BE2C (cell line): Measurements from ENCODE around the gene KAZN.

Source experiments
- DNase-seq: peaks from one replicate; pipeline ENCODE4 v3.0.0-alpha.2; 2020
- H3K27me3 ChIP-seq: fragments of 250-450 bp; sonication (Bioruptor Pico); 2 replicates; pipeline ENCODE4 v1.5.1; 2020; ENCODE audit warnings: mild to moderate bottlenecking
- H3K36me3 ChIP-seq: fragments of 250-450 bp; sonication (Bioruptor Pico); 2 replicates; pipeline ENCODE4 v1.5.1; 2020; ENCODE audit warnings: mild to moderate bottlenecking
- H3K4me1 ChIP-seq: fragments of 250-450 bp; sonication (Bioruptor Pico); 2 replicates; pipeline ENCODE4 v1.5.1; 2020
- H3K4me3 ChIP-seq: 2 replicates; pipeline ENCODE4 v1.5.1; 2011; ENCODE audit warnings: low read depth, low read length
- H3K9me3 ChIP-seq: fragments of 250-450 bp; sonication (Bioruptor Pico); 2 replicates; pipeline ENCODE4 v1.5.1; 2020
- TF ChIP-seq, protein P1 (sequence below): IDR thresholded peaks from 2 replicates; pipeline ENCODE4 v1.5.1; 2012; ENCODE audit warnings: mild to moderate bottlenecking, low read depth, low read length

The KAZN gene

GRCh38 chr1:14713077-14713476 lies 114.6 kb downstream of the KAZN start:
- no peak for DNase-seq
- Histone ChIP-seq H3K36me3 (no peaks in the 10 kb centered on the region), H3K9me3 (no peaks in the 10 kb centered on the region), H3K27me3 (no peaks in the 10 kb centered on the region), H3K4me3 (no peak overlapping the region), H3K4me1 (no peaks in the 10 kb centered on the region)
- TF ChIP-seq, protein P1, sequence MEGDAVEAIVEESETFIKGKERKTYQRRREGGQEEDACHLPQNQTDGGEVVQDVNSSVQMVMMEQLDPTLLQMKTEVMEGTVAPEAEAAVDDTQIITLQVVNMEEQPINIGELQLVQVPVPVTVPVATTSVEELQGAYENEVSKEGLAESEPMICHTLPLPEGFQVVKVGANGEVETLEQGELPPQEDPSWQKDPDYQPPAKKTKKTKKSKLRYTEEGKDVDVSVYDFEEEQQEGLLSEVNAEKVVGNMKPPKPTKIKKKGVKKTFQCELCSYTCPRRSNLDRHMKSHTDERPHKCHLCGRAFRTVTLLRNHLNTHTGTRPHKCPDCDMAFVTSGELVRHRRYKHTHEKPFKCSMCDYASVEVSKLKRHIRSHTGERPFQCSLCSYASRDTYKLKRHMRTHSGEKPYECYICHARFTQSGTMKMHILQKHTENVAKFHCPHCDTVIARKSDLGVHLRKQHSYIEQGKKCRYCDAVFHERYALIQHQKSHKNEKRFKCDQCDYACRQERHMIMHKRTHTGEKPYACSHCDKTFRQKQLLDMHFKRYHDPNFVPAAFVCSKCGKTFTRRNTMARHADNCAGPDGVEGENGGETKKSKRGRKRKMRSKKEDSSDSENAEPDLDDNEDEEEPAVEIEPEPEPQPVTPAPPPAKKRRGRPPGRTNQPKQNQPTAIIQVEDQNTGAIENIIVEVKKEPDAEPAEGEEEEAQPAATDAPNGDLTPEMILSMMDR = no peak

DNA sequence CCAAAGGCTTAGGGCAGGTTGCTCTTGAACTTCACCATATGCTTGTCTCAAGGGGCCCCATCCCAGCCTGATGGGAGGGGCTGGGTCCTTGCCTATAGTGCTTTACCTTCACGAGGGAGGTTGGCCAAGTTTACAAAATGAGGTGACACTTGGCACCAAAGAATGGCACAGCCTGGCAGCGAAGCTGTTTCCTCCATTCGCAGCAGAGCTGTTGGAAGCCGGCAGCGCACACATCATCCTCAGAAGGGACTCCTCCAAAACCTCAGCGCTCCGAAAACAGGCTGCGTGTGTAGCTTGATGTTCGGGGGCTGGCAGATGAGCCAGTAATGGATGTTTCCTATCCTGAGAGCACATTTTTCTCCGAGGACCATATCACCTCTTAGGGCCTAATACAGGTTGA lies 116.8 kb downstream of the KAZN start:
- TF ChIP-seq, protein P1 = no peak
- DNase-seq = no peak
- H3K36me3 ChIP-seq = no peaks in the 10 kb centered on the region
- H3K9me3 ChIP-seq = no peaks in the 10 kb centered on the region
- H3K4me1 ChIP-seq = no peaks in the 10 kb centered on the region
- no peak overlapping the region for H3K4me3 ChIP-seq
- no peaks in the 10 kb centered on the region for H3K27me3 ChIP-seq

DNA sequence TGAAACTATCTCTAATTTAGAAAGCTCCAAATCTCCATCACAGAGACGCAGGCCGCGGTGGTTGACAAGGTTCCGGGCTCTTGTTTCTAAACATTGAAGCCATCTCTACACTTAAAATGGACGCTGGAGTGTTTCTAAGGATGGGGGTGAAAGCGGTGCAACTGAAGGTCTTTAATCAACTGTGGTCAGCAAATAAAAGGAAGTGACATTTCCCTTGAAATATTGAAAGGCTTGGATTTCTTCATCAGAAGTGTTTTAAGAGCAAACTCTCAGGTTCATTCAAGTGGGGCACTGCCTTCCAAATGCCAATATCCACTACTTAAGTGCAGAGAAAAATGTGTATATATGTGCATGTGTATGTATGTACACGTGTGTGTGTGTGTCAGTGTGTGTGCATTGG lies 117.3 kb downstream of the KAZN start:
- H3K27me3 ChIP-seq = no peaks in the 10 kb centered on the region
- DNase-seq = no peak
- no peaks in the 10 kb centered on the region for H3K9me3 ChIP-seq
- H3K36me3 ChIP-seq = no peaks in the 10 kb centered on the region
- no peak overlapping the region for H3K4me3 ChIP-seq
- TF ChIP-seq, protein P1 = no peak
- no peaks in the 10 kb centered on the region for H3K4me1 ChIP-seq

DNA sequence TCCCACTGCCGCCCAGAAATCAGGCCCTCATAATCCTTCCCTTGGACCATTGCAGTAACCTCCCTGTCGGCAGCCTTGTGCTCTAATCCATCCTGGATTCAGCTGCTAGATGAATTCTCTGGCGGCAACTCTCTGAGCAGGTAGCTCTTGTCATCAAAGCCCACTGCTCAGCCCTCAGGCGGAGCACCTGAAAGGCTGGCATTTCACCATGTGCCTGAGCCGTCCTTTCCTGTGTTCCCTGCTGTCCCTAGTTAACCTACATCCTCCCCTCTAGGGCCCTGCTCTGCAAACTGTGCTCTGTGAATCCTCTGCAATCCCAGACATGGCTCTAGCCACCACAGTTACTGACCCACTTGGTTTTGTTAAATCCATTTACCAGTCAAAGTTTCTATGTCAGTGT lies 118.0 kb downstream of the KAZN start:
- no peak for DNase-seq
- Histone ChIP-seq H3K27me3 (no peaks in the 10 kb centered on the region), H3K4me1 (no peaks in the 10 kb centered on the region), H3K4me3 (no peak overlapping the region), H3K9me3 (no peaks in the 10 kb centered on the region), H3K36me3 (no peaks in the 10 kb centered on the region)
- TF ChIP-seq, protein P1 = no peak

- Histone ChIP-seq H3K36me3 (no peaks in the 10 kb centered on the region), H3K4me1 (no peaks in the 10 kb centered on the region), H3K27me3 (no peaks in the 10 kb centered on the region), H3K4me3 (no peak overlapping the region), H3K9me3 (no peaks in the 10 kb centered on the region)
- TF ChIP-seq, protein P1 = no peak
- no peak for DNase-seq
Observed at GRCh38 chr1:14718476-14718875, 120.0 kb downstream of the KAZN start.

GRCh38 chr1:14723401-14723800 lies 124.9 kb downstream of the KAZN start:
- DNase-seq = no peak
- Histone ChIP-seq H3K27me3 (no peaks in the 10 kb centered on the region), H3K9me3 (no peaks in the 10 kb centered on the region), H3K36me3 (no peaks in the 10 kb centered on the region), H3K4me3 (no peak overlapping the region), H3K4me1 (no peaks in the 10 kb centered on the region)
- TF ChIP-seq, protein P1 = no peak
